ENCODE measurements around the gene ABR. TPM values are rescaled to one million over a fixed set of nuclear protein-coding genes. Genes with fewer than 3 reads are reported as not detected.
"Not testable (repeated sequence)": the region's sequence is repeated elsewhere in the genome, so short reads cannot be mapped to it uniquely, and the experiment has no call there.

The ABR gene
- total and polyA plus RNA-seq, 2 donors from 2014 or later: 18.7 to 116 TPM

DNA sequence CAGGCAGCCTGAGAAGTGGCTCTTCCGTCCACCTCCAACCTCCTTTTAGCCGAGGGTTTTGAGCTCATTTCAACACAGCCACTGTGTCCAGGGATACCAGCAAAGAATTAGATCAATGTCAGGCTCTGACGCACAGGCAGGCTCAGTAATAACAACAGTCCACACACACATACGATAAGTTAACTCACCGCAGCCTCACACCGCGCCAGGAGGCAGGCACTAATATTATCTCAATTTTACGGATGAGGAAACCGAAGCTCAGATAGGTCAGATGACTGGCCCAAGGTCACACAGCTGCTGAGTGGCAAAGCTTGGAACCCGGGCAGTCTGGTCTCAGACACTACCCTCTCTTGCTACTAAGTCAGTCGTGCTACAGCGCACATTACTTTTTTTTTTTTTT lies 22.9 kb downstream of the ABR start:
- no peaks in the 10 kb centered on the region for H3K36me3 ChIP-seq (ENCODE audit: control insufficient read depth in 2 of 3, insufficient read depth in 3 of 3, low read length in 3 of 3)
- H3K4me1 ChIP-seq (ENCODE audit: control insufficient read depth in 2 of 3, insufficient read depth in 2 of 3, low read depth in 1 of 3, low read length in 3 of 3): no peaks in the 10 kb centered on the region
- intact Hi-C loops (cut with DNase I): no loop called here
- H3K27ac ChIP-seq (ENCODE audit: low read depth in 2 of 2, low read length in 2 of 2): no peak overlapping the region
- H3K9ac ChIP-seq (ENCODE audit: low read length in 3 of 3): no peak overlapping the region
- no peaks in the 10 kb centered on the region for H3K27me3 ChIP-seq (ENCODE audit: control insufficient read depth, insufficient read depth, low read length)
- TF ChIP-seq, protein P1, sequence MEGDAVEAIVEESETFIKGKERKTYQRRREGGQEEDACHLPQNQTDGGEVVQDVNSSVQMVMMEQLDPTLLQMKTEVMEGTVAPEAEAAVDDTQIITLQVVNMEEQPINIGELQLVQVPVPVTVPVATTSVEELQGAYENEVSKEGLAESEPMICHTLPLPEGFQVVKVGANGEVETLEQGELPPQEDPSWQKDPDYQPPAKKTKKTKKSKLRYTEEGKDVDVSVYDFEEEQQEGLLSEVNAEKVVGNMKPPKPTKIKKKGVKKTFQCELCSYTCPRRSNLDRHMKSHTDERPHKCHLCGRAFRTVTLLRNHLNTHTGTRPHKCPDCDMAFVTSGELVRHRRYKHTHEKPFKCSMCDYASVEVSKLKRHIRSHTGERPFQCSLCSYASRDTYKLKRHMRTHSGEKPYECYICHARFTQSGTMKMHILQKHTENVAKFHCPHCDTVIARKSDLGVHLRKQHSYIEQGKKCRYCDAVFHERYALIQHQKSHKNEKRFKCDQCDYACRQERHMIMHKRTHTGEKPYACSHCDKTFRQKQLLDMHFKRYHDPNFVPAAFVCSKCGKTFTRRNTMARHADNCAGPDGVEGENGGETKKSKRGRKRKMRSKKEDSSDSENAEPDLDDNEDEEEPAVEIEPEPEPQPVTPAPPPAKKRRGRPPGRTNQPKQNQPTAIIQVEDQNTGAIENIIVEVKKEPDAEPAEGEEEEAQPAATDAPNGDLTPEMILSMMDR (IDR thresholded peaks at IDR 0.05; ENCODE audit: borderline replicate concordance, extremely low read depth, insufficient read depth): no peak
- DNase-seq (no peak), FAIRE-seq (no peak)
- H3K9me3 ChIP-seq (ENCODE audit: control insufficient read depth in 2 of 3, insufficient read depth in 1 of 3, low read length in 3 of 3): peaks cover 0 to 2% (median 0%) of the 10 kb centered on the region in 3 donors
- no peak overlapping the region for H3K4me3 ChIP-seq (ENCODE audit: low read length in 3 of 3)

DNA sequence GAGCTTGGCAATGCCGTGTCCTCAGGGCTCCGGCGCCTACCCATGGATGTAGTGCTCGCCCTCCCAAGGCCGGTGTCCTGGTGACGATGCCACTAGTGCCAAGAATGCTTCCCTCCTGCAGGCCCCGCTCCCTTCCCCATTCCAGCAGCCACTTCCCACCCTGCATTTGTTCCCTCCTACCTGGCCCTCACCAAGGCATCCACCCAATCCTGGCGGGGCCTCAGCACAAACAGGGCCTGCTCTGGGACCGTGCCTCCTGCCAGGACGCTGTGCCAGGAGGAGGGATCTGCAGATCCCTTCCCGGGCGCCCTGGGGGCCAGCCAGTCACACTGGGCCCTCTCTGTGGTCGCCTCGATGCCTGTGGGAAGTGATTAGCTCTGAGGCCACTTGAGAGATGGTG lies 25.1 kb downstream of the ABR start:
- no peak for DNase-seq
- Histone ChIP-seq H3K9ac (ENCODE audit: low read length in 3 of 3) (no peak overlapping the region), H3K27ac (ENCODE audit: low read depth in 2 of 2, low read length in 2 of 2) (no peak overlapping the region), H3K36me3 (ENCODE audit: control insufficient read depth in 2 of 3, insufficient read depth in 3 of 3, low read length in 3 of 3) (no peaks in the 10 kb centered on the region), H3K4me3 (ENCODE audit: low read length in 3 of 3) (no peak overlapping the region), H3K27me3 (ENCODE audit: control insufficient read depth, insufficient read depth, low read length) (no peaks in the 10 kb centered on the region), H3K9me3 (ENCODE audit: control insufficient read depth in 2 of 3, insufficient read depth in 1 of 3, low read length in 3 of 3) (peaks cover 0 to 2% (median 0%) of the 10 kb centered on the region in 3 donors), H3K4me1 (ENCODE audit: control insufficient read depth in 2 of 3, insufficient read depth in 2 of 3, low read depth in 1 of 3, low read length in 3 of 3) (peaks cover 0 to 3% (median 0%) of the 10 kb centered on the region in 3 donors)
- intact Hi-C loops (cut with DNase I): no loop called here
- TF ChIP-seq, protein P1 (IDR thresholded peaks at IDR 0.05; ENCODE audit: borderline replicate concordance, extremely low read depth, insufficient read depth): no peak
- FAIRE-seq: no peak

GRCh38 chr17:1153795-1154546 lies 25.8 kb downstream of the ABR start:
- H3K36me3 ChIP-seq (ENCODE audit: control insufficient read depth in 2 of 3, insufficient read depth in 3 of 3, low read length in 3 of 3): no peaks in the 10 kb centered on the region
- H3K9ac ChIP-seq (ENCODE audit: low read length in 3 of 3): no peak overlapping the region
- no peak overlapping the region for H3K4me3 ChIP-seq (ENCODE audit: low read length in 3 of 3)
- TF ChIP-seq, protein P1 (IDR thresholded peaks at IDR 0.05; ENCODE audit: borderline replicate concordance, extremely low read depth, insufficient read depth): no peak
- DNase-seq: peak; percentile 48 to 84 (median 68)
- H3K27ac ChIP-seq (ENCODE audit: low read depth in 2 of 2, low read length in 2 of 2): no peak overlapping the region
- no peak for FAIRE-seq
- peaks cover 0 to 3% (median 0%) of the 10 kb centered on the region in 3 donors for H3K4me1 ChIP-seq (ENCODE audit: control insufficient read depth in 2 of 3, insufficient read depth in 2 of 3, low read depth in 1 of 3, low read length in 3 of 3)
- intact Hi-C loops (cut with DNase I): no loop called here
- no peaks in the 10 kb centered on the region for H3K27me3 ChIP-seq (ENCODE audit: control insufficient read depth, insufficient read depth, low read length)
- no peaks in the 10 kb centered on the region for H3K9me3 ChIP-seq (ENCODE audit: control insufficient read depth in 2 of 3, insufficient read depth in 1 of 3, low read length in 3 of 3)

GRCh38 chr17:1152582-1152981 lies 27.2 kb downstream of the ABR start:
- H3K9ac ChIP-seq (ENCODE audit: low read length in 3 of 3); DNase-seq; H3K4me1 ChIP-seq (ENCODE audit: control insufficient read depth in 2 of 3, insufficient read depth in 2 of 3, low read depth in 1 of 3, low read length in 3 of 3); intact Hi-C loops (cut with DNase I); FAIRE-seq; H3K27me3 ChIP-seq (ENCODE audit: control insufficient read depth, insufficient read depth, low read length); H3K4me3 ChIP-seq (ENCODE audit: low read length in 3 of 3); H3K36me3 ChIP-seq (ENCODE audit: control insufficient read depth in 2 of 3, insufficient read depth in 3 of 3, low read length in 3 of 3); H3K9me3 ChIP-seq (ENCODE audit: control insufficient read depth in 2 of 3, insufficient read depth in 1 of 3, low read length in 3 of 3); H3K27ac ChIP-seq (ENCODE audit: low read depth in 2 of 2, low read length in 2 of 2): not testable (repeated sequence)
